Activated naive CD4-positive, alpha-beta T cell treated with anti-CD3 and anti-CD28 coated beads, Interleukin-2, amount 50 U/mL, for 24 hours (primary cell): ENCODE data around the gene DPPA5.
"Not testable (repeated sequence)": the region's sequence is repeated elsewhere in the genome, so short reads cannot be mapped to it uniquely, and the experiment has no call there.

Experiments
- H3K27ac Mint-ChIP-seq: one replicate; pipeline ENCODE4 v1.8.0; 2021; ENCODE audit warnings: mild to moderate bottlenecking, mixed read lengths
- H3K27me3 Mint-ChIP-seq: one replicate; pipeline ENCODE4 v1.8.0; 2021; ENCODE audit warnings: mixed read lengths
- H3K36me3 Mint-ChIP-seq: one replicate; pipeline ENCODE4 v1.8.0; 2021; ENCODE audit warnings: mixed read lengths
- H3K4me1 Mint-ChIP-seq: one replicate; pipeline ENCODE4 v1.8.0; 2021; ENCODE audit warnings: mixed read lengths
- H3K4me3 Mint-ChIP-seq: one replicate; pipeline ENCODE4 v1.8.0; 2021; ENCODE audit warnings: mild to moderate bottlenecking, mixed read lengths
- H3K9me3 Mint-ChIP-seq: one replicate; pipeline ENCODE4 v1.8.0; 2021; ENCODE audit warnings: mixed read lengths

The DPPA5 gene, protein sequence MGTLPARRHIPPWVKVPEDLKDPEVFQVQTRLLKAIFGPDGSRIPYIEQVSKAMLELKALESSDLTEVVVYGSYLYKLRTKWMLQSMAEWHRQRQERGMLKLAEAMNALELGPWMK

GRCh38 chr6:73353636-73354593 is at the start of gene DPPA5:
Gene DPPA5, minus strand, starts transcription at chr6:73354276. Its CDS starts 51 bp downstream, at chr6:73354225.
- Mint-ChIP-seq H3K27me3 (peaks cover 11% of the 10 kb centered on the region), H3K9me3 (no peaks in the 10 kb centered on the region), H3K36me3 (no peaks in the 10 kb centered on the region), H3K27ac (no peak within 1 kb of the TSS), H3K4me3 (no peak within 1 kb of the TSS), H3K4me1 (no peaks in the 10 kb centered on the region)

GRCh38 chr6:73400656-73401055 is 46.6 kb upstream of the DPPA5 start:
- Mint-ChIP-seq H3K4me1 (no peaks in the 10 kb centered on the region), H3K27me3 (no peaks in the 10 kb centered on the region), H3K27ac (no peak overlapping the region), H3K36me3 (no peaks in the 10 kb centered on the region), H3K9me3 (no peaks in the 10 kb centered on the region), H3K4me3 (no peak overlapping the region)

DNA sequence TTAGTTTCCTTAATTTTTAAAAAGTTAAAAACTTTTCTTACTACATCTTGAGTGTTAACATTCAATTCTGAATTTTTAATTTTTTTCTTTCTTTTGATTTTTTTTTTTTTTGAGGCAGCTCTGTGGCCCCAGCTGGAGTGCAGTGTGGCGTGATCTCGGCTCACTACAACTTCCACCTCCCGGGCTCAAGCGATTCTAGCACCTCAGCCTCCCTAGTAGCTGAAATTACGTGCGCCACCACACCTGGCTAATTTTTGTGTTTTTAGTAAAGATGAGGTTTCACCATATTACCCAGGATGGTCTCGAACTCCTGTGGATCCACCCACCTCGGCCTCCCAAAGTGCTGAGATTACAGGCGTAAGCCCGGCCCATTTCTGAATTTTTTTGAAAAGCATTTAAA is 41.8 kb upstream of the DPPA5 start:
- Mint-ChIP-seq H3K9me3 (no peaks in the 10 kb centered on the region), H3K4me3 (no peak overlapping the region), H3K27ac (no peak overlapping the region), H3K27me3 (peaks cover 2% of the 10 kb centered on the region), H3K4me1 (no peaks in the 10 kb centered on the region), H3K36me3 (no peaks in the 10 kb centered on the region)

- peak within 1 kb of the TSS; percentile 70 for H3K4me3 Mint-ChIP-seq
- H3K36me3 Mint-ChIP-seq, result no peaks in the 10 kb centered on the region
- H3K4me1 Mint-ChIP-seq, result no peaks in the 10 kb centered on the region
- H3K27ac Mint-ChIP-seq, result peak within 1 kb of the TSS; percentile 77
- H3K27me3 Mint-ChIP-seq, result peaks cover 2% of the 10 kb centered on the region
- H3K9me3 Mint-ChIP-seq, result no peaks in the 10 kb centered on the region
These were observed 40.7 kb upstream of the DPPA5 start, which contains the start of gene DDX43 for GRCh38 chr6:73394577-73395354. Gene DDX43, plus strand, starts transcription at chr6:73394828. Its CDS starts 78 bp downstream, at chr6:73394906.

- H3K27ac Mint-ChIP-seq, result no peak overlapping the region
- no peaks in the 10 kb centered on the region for H3K9me3 Mint-ChIP-seq
- peaks cover 2% of the 10 kb centered on the region for H3K27me3 Mint-ChIP-seq
- no peak overlapping the region for H3K4me3 Mint-ChIP-seq
- no peaks in the 10 kb centered on the region for H3K36me3 Mint-ChIP-seq
- H3K4me1 Mint-ChIP-seq, result peaks cover 3% of the 10 kb centered on the region
These were observed 39.2 kb upstream of the DPPA5 start for GRCh38 chr6:73393278-73393677.

DNA sequence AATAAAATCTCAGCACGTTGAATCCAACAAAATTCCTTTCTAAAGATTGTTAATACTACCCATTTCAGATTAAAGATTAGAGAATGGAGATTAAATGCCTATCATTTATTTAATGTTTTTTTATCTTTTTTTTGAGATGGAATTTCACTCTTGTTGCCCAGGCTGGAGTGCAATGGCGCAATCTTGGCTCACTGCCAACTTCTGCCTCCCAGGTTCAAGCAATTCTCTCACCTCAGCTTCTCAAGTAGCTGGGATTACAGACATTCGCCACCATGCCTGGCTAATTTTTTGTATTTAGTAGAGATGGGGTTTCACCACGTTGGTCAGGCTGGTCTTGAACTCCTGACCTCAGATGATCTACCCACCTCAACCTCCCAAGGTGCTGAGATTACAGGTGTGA is 38.1 kb upstream of the DPPA5 start:
- not testable (repeated sequence) for H3K9me3 Mint-ChIP-seq, H3K4me1 Mint-ChIP-seq, H3K4me3 Mint-ChIP-seq, H3K27ac Mint-ChIP-seq, H3K27me3 Mint-ChIP-seq, H3K36me3 Mint-ChIP-seq

DNA sequence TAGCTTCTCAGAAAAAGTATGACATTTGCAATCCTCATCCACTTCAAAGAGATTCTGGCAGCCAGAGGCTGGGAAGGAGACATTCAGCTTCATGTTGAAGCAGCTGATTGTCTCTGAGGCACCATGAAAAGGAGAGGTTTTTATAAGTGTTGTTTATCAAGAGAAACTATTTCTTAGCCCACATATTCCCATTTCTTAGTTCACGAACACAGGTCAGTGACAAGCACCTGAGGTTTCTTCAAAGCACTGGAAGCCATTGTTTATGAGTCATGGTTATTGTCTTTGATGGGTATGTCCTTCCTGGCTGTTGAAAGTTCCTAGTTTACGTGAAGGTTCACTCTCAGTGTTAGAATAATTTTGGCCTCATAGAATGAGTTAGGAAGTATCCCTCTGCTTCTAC is 37.6 kb upstream of the DPPA5 start:
- H3K4me3 Mint-ChIP-seq, result no peak overlapping the region
- H3K9me3 Mint-ChIP-seq, result no peaks in the 10 kb centered on the region
- peaks cover 3% of the 10 kb centered on the region for H3K4me1 Mint-ChIP-seq
- H3K36me3 Mint-ChIP-seq, result no peaks in the 10 kb centered on the region
- H3K27me3 Mint-ChIP-seq, result peaks cover 2% of the 10 kb centered on the region
- no peak overlapping the region for H3K27ac Mint-ChIP-seq

DNA sequence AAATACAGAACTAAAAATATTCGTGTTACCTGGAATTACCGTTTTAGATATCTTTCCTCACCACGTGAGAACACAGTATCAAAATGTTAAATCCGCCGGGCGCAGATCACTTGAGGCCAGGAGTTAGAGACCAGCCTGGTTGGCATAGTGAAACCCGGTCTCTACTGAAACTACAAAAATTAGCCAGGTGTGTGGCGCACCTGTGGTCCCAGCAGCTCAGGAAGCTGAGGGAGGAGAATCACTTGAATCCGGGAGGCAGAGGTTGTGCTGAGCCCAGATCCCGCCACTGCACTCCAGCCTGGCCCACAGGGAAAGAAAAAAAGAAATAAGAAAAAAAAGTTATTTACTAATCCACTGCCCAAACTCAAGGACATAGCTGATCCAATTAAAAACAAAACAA is 35.8 kb upstream of the DPPA5 start:
- no peak overlapping the region for H3K4me3 Mint-ChIP-seq
- no peak overlapping the region for H3K27ac Mint-ChIP-seq
- H3K9me3 Mint-ChIP-seq, result no peaks in the 10 kb centered on the region
- peaks cover 3% of the 10 kb centered on the region for H3K4me1 Mint-ChIP-seq
- H3K36me3 Mint-ChIP-seq, result no peaks in the 10 kb centered on the region
- peaks cover 2% of the 10 kb centered on the region for H3K27me3 Mint-ChIP-seq

DNA sequence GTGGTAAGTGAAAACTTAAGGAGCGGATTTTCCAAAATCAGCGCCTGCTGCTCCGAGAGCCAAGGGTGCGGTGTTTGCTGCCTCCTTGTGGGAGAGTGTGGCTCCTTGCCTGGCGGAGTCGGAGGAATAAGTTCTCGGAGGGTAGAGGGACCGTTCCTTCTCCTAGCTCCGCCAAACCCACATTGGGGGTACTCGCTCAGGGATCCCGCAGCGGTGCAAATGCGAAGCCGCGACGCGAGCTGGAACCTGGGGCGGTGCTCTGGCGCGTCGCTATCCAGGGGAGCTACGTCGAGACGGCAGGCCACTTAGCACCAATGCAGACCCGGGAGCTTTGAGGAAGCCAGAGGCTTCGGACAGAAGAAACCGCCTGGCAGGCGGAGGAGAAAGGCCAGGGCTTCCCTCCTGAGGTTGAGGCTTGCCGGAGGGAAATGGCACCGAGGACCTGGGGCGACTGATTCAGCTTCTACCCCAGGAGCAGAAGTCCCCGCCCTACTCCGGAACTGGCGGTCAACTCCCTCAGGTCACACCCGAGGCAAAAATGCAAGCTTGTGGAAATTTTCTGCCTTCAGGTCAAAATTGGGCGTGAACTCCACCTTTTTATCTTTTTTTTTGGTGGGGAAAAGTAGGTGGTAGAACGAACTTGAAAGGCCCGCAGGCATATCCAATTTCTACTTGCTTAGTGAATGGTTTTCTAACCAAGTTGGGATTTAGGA is 34.9 kb upstream of the DPPA5 start:
- peak overlapping the region; percentile 72 for H3K4me3 Mint-ChIP-seq
- peaks cover 3% of the 10 kb centered on the region for H3K4me1 Mint-ChIP-seq
- peaks cover 2% of the 10 kb centered on the region for H3K27me3 Mint-ChIP-seq
- H3K36me3 Mint-ChIP-seq, result no peaks in the 10 kb centered on the region
- no peaks in the 10 kb centered on the region for H3K9me3 Mint-ChIP-seq
- H3K27ac Mint-ChIP-seq, result no peak overlapping the region

DNA sequence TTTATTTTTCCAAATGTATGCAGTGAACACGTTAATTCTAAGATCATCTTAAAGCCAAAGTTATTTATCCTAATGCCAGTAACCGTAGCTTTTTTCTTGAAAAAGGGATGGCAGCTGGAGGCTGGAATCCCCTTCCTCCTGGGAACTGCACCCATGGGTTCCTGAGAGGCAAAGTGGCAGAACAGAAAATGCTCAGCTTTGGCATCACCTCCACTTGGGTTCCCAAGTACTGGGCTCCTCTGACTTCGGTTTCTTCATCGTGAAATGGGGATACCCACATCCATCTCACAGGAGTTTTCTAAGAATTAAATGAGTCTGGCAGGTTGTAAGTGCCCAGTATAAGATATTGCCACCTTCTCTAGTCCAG is 34.3 kb upstream of the DPPA5 start:
- Mint-ChIP-seq H3K9me3 (no peaks in the 10 kb centered on the region), H3K27me3 (peaks cover 2% of the 10 kb centered on the region), H3K36me3 (no peaks in the 10 kb centered on the region), H3K4me3 (peak overlapping the region; percentile 72), H3K4me1 (peaks cover 3% of the 10 kb centered on the region), H3K27ac (no peak overlapping the region)

GRCh38 chr6:73382462-73383113 is 28.5 kb upstream of the DPPA5 start:
- no peaks in the 10 kb centered on the region for H3K4me1 Mint-ChIP-seq
- no peaks in the 10 kb centered on the region for H3K27me3 Mint-ChIP-seq
- no peak overlapping the region for H3K27ac Mint-ChIP-seq
- H3K36me3 Mint-ChIP-seq, result no peaks in the 10 kb centered on the region
- no peak overlapping the region for H3K4me3 Mint-ChIP-seq
- no peaks in the 10 kb centered on the region for H3K9me3 Mint-ChIP-seq

DNA sequence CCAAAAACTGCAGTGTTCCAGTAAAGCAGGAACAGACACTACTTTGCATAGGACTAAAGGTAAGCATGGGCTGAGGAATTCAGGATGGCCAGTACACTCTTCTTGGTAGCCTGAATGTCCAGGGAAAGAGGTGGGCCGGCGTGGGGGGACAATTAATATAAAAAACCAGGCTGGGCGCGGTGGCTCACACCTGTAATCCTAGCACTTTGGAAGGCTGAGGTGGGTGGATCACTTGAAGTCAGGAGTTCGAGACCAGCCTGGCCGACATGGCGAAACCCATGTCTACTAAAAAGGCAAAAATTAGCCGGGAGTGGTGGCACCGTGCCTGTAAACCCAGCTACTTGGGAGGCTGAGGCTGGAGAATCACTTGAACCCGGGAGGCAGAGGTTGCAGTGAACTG is 27.5 kb upstream of the DPPA5 start:
- not testable (repeated sequence) for H3K4me1 Mint-ChIP-seq, H3K4me3 Mint-ChIP-seq, H3K27me3 Mint-ChIP-seq, H3K9me3 Mint-ChIP-seq, H3K36me3 Mint-ChIP-seq, H3K27ac Mint-ChIP-seq

- H3K4me1 Mint-ChIP-seq, result no peaks in the 10 kb centered on the region
- H3K36me3 Mint-ChIP-seq, result no peaks in the 10 kb centered on the region
- no peaks in the 10 kb centered on the region for H3K27me3 Mint-ChIP-seq
- no peaks in the 10 kb centered on the region for H3K9me3 Mint-ChIP-seq
- H3K27ac Mint-ChIP-seq, result no peak overlapping the region
- H3K4me3 Mint-ChIP-seq, result no peak overlapping the region
These were observed 23.1 kb upstream of the DPPA5 start for GRCh38 chr6:73377225-73377624.

DNA sequence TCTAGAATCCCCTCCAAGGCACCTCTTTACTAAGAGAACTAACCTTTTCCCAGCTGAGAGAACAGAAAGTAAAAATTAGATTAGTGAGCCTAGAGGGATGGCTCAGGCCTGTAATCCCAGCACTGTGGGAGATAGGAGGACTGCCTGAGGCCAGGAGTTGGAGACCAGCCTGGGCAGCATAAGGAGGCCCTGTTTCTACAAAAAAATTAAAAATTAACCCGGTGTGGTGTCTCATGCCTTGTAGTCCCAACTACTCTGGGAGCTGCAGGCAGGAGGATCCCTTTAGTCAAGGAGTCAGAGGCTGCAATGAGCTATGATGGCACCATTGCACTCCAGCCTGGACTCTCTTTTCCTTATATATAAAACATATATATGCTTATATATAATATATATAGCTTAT is 21.1 kb upstream of the DPPA5 start:
- Mint-ChIP-seq H3K4me3 (no peak overlapping the region), H3K27ac (no peak overlapping the region), H3K4me1 (no peaks in the 10 kb centered on the region), H3K27me3 (no peaks in the 10 kb centered on the region), H3K36me3 (no peaks in the 10 kb centered on the region), H3K9me3 (no peaks in the 10 kb centered on the region)

GRCh38 chr6:73372516-73372915 is 18.4 kb upstream of the DPPA5 start:
- no peak overlapping the region for H3K27ac Mint-ChIP-seq
- no peaks in the 10 kb centered on the region for H3K9me3 Mint-ChIP-seq
- H3K4me1 Mint-ChIP-seq, result no peaks in the 10 kb centered on the region

More at GRCh38 chr6:73372516-73372915, 18.4 kb upstream of the DPPA5 start:
- no peak overlapping the region for H3K4me3 Mint-ChIP-seq
- no peaks in the 10 kb centered on the region for H3K27me3 Mint-ChIP-seq
- no peaks in the 10 kb centered on the region for H3K36me3 Mint-ChIP-seq
